ENCODE measurements around the gene TRPV4. TPM values are rescaled to one million over a fixed set of nuclear protein-coding genes. Genes with fewer than 3 reads are reported as not detected.

Gene TRPV4
- total RNA-seq, 2 donors from 2014 or later, result not detected

DNA sequence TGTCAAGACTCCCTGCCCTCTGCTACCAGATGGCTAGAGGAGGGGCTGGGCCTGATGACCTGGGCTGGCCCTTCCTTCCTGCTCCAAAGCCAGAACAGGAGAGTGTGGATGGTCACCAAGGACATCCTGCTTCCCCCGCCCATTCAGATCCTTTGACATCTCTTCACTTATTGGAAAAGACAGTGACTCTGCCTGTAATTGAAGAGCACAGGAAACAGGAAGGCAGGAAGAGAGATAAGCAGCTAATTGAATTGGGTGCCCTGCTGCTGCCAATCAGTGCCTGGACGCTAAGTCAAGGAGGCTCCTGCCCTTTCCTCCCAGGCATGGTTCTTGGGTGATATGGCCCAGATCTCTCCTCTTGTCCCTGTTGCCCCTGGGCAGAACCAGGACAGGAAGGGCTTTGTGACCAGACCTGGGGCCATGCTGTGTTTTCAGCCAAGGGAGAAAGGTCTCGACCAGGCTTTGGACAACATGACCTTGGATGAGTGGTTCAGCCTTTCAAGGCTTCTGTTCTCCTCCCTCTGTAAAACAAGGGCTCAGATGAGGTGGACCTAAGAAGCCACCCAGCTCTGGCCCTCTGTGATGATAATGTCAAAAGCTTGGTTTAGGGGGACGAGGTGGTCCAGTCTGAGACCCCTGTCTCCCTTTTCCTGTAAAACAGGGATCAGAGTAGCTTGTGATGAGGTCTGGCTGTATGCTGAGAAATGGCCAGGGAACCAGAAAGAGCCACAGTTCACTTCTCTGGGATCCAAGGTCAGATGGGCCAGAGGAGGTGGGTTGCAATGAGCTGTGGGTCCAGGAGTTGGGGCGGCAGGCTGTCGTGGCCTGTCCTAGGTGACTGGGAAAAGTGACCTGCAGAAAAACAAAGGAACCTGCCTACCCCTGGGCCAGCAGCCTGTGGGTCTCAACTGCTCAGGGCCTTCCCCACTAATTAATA is 80.8 kb downstream of the TRPV4 start:
- Mint-ChIP-seq H3K27ac (no peak overlapping the region), H3K36me3 (peaks cover 11 to 15% of the 10 kb centered on the region in 2 donors), H3K9me3 (peaks cover 8 to 9% of the 10 kb centered on the region in 2 donors)
- DNase-seq (ENCODE audit: low spot score in 2 of 2), result no peak
- no peak for ATAC-seq

DNA sequence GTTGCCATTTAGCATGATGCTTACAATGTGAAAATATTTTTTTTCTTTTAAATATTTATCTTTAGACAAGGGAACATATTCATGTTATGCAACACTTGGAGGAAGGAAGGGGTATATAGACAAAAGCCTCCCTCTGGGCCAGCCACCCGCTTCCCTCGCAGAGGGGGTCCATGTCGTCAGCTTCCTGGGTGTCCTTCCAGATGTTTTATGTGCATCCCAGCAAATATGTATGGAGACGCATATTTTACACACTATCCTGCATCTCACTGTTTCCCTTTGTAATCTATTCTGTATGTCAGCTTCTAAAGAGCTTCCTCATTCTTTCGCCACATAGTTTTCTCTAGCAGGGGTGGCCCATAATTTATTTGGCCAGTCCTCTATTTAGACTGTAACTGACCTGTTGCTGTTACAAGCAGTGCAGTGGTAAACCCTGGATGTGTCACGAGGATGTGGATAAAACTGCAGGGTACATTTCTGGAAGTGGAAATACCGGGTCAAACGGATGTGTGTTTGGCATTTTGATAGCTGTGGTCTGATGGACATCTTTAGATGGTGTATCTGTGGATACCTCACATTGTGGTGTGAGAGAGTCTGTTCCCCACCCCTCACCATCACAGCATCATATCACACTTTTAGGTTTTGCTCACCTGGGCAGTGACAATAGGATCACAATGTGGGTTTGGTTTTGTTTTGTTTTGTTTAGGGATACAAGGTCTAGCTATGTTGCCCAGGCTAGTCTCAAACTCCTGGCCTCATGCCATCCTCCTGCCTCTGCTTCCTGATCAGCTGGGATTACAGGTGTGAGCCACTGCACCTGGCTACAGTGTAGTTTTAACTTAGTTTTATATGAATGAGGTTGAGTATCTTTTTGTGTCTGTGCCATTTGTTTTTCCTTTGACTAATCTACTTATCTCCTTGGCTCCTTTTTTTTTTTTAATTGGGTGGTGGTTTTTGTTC is 87.9 kb downstream of the TRPV4 start:
- DNase-seq (ENCODE audit: low spot score in 2 of 2), result no peak
- ATAC-seq, result no peak
- H3K9me3 Mint-ChIP-seq, result no peaks in the 10 kb centered on the region
- no peaks in the 10 kb centered on the region for H3K36me3 Mint-ChIP-seq
- H3K27ac Mint-ChIP-seq, result peak overlapping the region; percentile 32 to 41

DNA sequence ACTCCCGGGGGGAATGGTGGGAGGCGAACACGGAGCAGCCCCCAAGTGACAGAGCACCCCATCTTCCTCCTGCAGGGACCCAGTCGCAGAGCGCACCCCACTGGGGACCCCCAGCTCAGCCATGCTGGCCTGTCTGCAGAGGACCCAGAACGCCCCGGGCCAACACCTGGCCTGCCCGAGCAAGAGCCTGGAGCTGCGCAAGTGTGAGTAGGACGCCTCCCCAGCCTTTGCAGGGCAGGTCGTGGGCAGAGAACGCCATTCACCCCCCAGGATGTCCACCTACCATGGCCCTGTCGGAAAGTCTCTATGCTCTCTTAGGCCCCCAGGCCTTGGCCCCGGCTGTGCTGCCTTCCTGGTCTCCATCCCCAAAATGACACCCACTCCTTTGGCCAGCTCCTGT is 89.2 kb downstream of the TRPV4 start:
- H3K36me3 Mint-ChIP-seq, result no peaks in the 10 kb centered on the region
- peak overlapping the region in 1 of 2 donors; percentile 32 for H3K27ac Mint-ChIP-seq
- H3K9me3 Mint-ChIP-seq, result no peaks in the 10 kb centered on the region
- DNase-seq (ENCODE audit: low spot score in 2 of 2) (peak in 1 of 2 donors; percentile 45), ATAC-seq (no peak)

DNA sequence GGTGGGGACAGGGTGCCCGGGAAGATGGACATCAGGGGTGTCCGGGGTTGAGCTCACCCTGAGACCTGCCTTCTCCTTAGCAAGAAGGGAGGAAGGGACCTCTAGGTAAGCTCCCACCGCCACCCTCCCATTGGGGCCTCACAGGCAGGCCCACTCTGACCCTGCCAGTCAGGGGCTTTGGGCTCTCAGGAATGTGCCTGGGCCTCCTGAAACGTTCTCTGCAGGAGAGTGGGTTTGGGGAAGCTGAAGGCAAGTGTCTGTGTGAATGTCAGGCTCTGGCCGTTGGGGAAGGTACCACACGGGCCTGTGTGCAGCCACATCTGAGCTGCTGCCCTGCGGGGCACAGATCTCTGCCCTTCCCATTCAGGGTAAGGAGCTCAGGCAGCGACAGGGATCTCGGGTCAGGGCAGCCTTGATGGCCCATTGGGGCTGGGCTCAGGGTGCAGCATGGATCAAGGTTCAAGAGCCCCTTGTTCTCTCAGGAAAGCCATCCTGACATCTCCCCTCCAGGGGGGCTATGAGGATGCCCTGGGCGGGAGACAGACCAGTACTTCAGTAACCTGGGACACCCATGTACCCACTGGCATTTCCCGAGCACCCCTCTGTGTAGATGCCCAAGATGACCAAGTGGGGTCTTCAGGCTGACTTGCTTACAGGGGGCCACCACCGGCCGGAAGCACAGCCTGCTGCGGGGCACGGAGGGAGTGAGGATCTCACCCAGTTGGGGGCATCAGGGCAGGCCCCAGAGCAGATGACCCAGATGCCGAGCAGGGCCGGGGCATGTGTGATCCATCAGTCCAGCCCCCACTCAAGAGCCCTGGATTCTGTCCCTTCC is 89.9 kb downstream of the TRPV4 start:
- H3K36me3 Mint-ChIP-seq, result no peaks in the 10 kb centered on the region
- H3K27ac Mint-ChIP-seq, result no peak overlapping the region
- ATAC-seq, result no peak
- peak in 1 of 2 donors; percentile 43 for DNase-seq (ENCODE audit: low spot score in 2 of 2)
- no peaks in the 10 kb centered on the region for H3K9me3 Mint-ChIP-seq

DNA sequence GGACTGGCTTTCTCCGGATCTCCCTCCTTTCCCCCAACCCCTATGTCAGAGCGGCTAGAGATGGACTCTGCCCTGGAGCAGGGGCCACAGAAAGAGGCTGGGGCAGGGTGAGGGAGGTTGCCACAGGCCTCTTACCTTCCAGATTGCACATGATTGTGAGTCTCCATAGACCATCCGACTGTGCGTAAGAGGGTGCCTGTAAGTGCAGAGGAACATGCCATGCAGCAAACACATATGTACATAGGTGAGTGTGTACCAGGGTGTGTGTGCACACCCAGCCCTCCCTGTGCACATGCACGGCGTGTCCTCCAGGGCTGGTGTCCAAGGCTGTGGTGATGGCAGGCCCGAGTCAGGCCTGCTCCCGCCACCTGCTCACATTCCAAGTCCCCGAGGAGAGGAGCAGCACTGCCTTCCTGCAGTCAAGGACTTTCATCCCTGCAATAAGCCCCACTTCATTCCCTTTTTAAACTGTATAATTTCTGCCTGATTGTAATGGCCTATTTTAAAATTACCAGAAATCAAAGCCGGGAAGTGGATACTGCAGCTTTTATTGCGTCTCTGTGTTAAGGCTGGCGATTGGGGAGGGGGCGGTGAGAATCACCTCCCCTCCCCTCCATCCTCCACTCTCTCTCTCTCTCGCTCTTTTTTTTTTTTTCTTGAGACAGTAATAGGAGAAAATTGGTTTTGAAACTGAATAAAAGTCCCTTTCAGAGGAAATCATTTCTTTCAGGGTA is 91.1 kb downstream of the TRPV4 start:
- ATAC-seq, result no peak
- H3K36me3 Mint-ChIP-seq, result no peaks in the 10 kb centered on the region
- H3K27ac Mint-ChIP-seq, result no peak overlapping the region
- no peak for DNase-seq (ENCODE audit: low spot score in 2 of 2)
- H3K9me3 Mint-ChIP-seq, result no peaks in the 10 kb centered on the region

DNA sequence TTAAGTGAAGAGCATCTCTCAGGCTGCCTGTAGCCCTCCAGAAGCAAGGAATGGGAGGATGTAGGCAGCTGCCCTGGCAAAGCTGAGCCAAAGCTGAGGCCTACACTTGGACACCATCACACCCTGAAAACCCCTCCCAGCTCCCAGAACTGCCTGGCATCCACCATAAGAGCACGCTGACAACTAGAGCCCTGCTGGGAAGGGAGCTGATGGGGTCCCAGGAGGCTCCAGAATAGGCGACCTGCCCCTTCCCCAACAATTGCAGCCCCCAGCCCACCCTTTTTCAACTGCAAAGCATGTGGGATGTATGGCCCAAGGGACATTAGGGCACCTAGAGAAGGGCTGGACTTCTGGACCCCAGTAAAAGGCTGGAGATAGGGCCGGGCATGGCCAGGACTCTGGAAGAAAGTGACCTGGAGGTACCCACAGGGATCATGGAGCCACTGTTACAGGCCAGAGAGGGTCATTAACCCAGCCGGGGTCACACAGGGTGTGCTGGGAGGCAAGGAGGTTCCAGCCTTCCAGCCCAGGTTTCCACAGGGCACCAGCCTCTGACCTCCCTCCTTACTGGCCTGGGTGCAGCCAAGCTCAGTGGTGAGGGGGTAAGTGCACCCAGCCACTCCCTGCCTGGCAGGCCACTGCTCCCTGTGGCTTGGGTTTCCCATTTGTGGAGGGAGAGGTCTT is 91.8 kb downstream of the TRPV4 start:
- ATAC-seq (no peak), DNase-seq (ENCODE audit: low spot score in 2 of 2) (peak in 1 of 2 donors; percentile 50)
- Mint-ChIP-seq H3K9me3 (no peaks in the 10 kb centered on the region), H3K36me3 (no peaks in the 10 kb centered on the region), H3K27ac (no peak overlapping the region)

DNA sequence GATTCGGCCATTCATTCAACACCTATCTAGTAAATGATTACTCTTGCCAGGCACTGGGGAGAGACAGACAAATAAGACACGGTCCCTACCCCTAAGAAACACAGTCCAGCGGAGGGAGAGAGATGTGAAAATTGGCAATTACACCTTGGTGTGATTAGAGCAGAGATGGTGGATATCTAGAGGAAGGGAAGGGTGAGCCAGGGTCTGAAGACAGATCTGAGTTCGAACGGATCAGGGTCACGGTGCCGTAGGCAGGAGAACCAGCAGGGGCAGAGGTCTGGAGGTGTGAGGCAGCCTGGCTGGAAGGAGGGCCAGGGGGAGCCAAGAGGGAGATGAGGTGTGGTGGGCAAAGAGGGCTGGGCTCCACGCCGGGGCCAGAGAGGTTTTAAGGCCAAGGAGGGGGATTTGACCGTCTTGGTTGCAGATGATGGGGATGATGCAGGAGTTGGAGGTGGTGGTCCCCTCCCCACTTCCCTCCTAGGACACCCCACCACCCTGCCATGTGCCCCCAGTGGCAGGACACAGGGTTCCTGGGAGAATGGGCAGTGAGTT is 92.4 kb downstream of the TRPV4 start:
- DNase-seq (ENCODE audit: low spot score in 2 of 2), result peak in 1 of 2 donors; percentile 38
- Mint-ChIP-seq H3K36me3 (no peaks in the 10 kb centered on the region), H3K27ac (no peak overlapping the region), H3K9me3 (no peaks in the 10 kb centered on the region)
- no peak for ATAC-seq

DNA sequence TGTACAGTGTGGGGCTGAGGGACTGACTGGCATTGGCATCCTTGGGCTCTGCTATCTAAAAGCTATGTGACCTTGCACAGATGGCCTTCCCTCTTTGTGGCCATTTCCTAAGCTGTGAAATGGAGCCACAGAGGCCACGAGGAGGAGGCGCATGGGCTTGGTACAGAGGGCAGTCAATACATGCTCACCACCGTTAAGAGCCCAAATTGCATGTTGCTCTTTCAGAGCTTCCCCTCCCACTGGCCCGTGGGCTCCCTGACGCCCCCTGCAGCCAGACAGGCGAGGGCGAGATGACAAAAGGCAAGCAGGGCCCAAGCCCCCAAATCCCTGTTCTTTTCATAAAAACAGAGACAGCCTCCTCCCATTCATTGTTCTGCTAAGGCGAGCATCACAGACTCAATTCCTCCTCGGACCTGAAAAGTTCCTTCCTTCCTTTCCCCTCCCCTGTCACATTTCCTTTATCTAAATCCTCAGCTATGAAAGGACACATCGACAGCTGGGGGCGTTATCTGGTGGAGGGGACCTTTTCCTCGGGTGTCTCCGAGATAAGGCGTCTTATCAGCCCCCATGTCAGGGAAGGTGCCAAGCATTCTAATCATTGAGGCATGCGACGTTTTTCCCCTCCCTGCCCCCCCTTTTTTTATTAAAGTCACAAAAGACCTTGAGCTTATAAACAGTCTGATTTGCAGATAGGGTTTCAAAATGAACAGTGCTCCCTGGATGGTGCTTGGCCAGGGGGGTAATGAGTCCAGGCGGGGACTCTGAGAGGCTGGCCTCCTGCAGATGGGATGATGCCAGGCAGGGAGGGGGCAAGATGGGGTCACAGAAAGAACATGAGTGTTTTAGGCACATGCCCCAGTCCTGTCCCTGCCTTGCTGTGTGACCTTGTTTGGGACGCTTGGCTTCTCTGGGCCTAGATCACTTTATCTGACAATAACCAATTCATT is 93.2 kb downstream of the TRPV4 start:
- ATAC-seq, result no peak
- DNase-seq (ENCODE audit: low spot score in 2 of 2), result peak in 1 of 2 donors; percentile 48
- Mint-ChIP-seq H3K36me3 (no peaks in the 10 kb centered on the region), H3K9me3 (no peaks in the 10 kb centered on the region), H3K27ac (no peak overlapping the region)

DNA sequence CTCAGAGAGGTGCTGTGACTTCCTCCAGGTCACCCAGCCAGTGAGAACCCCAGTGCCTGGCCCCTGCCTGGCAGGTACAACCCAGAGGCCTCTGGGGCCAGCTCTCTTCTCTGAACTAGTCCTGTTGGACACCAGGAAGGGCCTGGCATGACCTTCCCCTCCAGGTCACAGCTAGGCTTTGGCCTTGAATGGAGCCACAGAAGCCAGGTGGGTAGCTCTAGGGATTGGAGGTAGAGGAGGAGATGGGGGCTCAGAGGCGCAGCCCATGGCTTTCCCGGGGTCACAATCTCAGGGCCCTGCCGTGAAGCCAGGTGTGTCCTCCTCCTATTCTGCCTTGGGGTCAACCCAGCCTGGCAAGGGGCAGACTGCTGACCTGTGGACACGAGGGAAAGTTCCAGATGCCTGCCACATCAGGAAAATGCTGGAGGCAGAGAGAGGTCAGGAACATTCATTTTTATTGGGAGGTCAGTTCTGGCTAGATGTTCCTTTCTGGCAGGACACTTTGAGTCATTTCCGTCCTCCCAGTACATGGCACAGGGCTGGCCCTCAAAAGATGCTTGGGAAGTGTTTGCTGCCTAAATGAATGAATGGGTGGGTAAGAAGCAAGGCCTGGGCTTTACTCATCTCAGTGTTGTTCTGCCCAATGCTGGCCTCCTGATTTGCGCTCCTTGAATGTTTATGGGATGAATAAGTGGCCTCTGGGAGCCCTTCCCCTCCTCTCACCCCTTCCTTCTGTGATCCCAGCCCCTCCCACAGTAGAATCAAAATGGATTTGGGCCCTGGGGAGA is 94.1 kb downstream of the TRPV4 start:
- no peak for ATAC-seq
- Mint-ChIP-seq H3K9me3 (no peaks in the 10 kb centered on the region), H3K27ac (no peak overlapping the region), H3K36me3 (no peaks in the 10 kb centered on the region)
- DNase-seq (ENCODE audit: low spot score in 2 of 2), result peak in 1 of 2 donors; percentile 34

DNA sequence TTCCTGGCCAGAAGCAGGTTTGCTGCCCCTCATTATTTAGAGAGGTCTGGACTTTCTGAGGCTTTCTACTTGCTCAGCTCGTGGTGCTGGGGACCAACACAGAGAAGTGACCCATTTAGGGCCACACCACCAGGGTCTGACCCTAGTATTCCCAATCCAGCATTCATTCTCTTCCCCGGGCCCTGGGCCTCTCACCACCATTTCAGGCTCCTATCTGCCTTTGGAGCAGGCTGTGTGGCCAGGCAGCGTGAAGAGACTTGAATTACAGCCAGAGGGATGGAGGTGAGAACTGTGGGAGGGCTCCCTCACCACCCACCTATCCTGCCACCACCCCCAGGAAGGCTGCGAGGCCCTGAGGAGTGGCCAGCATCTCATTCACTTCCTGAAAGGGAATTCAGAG is 95.0 kb downstream of the TRPV4 start:
- Mint-ChIP-seq H3K27ac (no peak overlapping the region), H3K36me3 (no peaks in the 10 kb centered on the region), H3K9me3 (no peaks in the 10 kb centered on the region)
- peak in 1 of 2 donors; percentile 44 for DNase-seq (ENCODE audit: low spot score in 2 of 2)
- no peak for ATAC-seq

DNA sequence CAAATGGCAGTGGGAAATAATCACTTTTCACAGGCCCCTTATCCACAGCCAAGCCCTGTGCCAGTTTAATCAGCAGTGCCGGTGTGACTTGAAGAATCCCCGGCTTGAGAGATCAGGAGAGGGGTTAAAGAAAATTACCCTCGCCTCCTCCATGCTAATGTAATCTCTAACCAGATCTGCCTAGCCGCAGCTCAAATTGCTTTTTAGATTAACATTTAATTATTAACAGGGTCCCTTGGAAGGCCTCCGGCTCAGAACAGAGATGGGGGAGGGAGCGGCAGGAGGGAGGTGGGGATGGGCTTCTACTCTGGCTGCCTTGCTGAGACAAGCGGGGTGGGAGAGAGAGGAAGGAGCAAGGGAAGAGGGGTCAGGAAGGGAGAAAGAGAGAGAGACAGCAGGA is 95.6 kb downstream of the TRPV4 start:
- Mint-ChIP-seq H3K27ac (no peak overlapping the region), H3K9me3 (no peaks in the 10 kb centered on the region), H3K36me3 (no peaks in the 10 kb centered on the region)
- no peak for ATAC-seq
- peak in 1 of 2 donors; percentile 28 for DNase-seq (ENCODE audit: low spot score in 2 of 2)

DNA sequence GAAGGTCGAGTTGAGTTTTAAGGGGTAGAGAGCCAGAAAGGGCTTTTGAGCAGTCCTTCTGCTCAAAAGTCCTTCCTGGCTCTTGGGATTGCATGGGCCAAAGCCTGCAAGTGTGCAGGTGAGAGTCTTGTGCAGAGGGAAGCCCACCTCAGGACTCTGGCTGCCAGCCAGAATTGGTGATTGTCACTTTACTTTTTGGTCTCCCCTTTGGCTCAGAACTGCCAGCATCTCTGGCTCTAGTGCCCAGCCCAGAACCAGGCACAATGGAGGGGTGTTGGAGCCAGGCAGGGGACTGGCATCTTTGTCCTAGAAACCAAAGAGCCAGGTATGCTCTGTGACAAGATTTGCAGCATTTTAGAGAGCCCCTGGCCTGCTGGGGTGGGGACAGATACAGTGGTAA is 96.1 kb downstream of the TRPV4 start:
- no peaks in the 10 kb centered on the region for H3K36me3 Mint-ChIP-seq
- ATAC-seq, result no peak

DNA sequence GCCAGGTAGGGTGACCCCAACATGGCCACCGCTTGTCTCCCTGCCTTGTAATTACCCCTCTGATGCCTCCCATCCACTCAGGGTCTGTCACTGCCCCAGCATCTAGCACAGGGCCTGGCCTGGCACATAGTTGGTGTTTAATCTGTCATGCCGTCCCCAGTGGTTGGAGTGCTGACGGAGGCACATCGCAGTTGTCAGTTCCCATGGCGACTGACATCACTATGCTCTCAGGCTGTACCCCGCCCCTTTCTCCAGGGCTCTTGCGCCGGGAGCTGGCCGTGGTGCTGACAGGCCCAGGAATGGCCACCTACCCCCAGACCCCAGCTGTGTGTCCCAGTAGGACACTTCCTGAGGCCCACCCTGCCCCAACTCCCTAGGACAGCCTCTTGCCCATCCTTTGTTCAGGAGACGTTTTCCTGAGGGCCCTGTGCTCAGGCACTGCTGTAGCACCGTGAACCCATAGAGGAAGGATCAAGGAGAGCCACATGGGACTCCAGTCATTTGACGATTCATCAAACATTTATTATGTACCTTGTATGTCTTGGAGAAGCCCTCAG is 96.6 kb downstream of the TRPV4 start:
- no peak overlapping the region for H3K27ac Mint-ChIP-seq
- no peaks in the 10 kb centered on the region for H3K9me3 Mint-ChIP-seq
- no peaks in the 10 kb centered on the region for H3K36me3 Mint-ChIP-seq
- ATAC-seq (peak in 1 of 2 donors; percentile 32), DNase-seq (ENCODE audit: low spot score in 2 of 2) (peak in 1 of 2 donors; percentile 43)

More for the DNA sequence above, 96.1 kb downstream of the TRPV4 start:
- H3K27ac Mint-ChIP-seq, result no peak overlapping the region
- no peak for DNase-seq (ENCODE audit: low spot score in 2 of 2)
- no peaks in the 10 kb centered on the region for H3K9me3 Mint-ChIP-seq

Measured in activated naive CD4-positive, alpha-beta T cell treated with anti-CD3 and anti-CD28 coated beads, Interleukin-2, amount 50 U/mL, for 72 hours (primary cell).